DOHH2 (cell line): Measurements from ENCODE around the gene HELLS.

ENCODE experiments used
- CTCF ChIP-seq: fragments of 200-600 bp; sonication (generic); IDR thresholded peaks from one replicate; pipeline ENCODE4 v1.5.1; 2014; ENCODE audit warnings: antibody characterized with exemption, mild to moderate bottlenecking, low read depth, low read length; ENCODE audit not compliant: poor library complexity, severe bottlenecking
- EZH2phosphoT487 ChIP-seq: fragments of 200-600 bp; sonication (generic); IDR thresholded peaks from 2 replicates; pipeline ENCODE4 v1.6.1; 2017; ENCODE audit warnings: borderline replicate concordance, mild to moderate bottlenecking, antibody characterized with exemption, low read length, moderate library complexity, mixed read lengths

- no peak for TF ChIP-seq CTCF
- TF ChIP-seq EZH2phosphoT487, result no peak
Observed at GRCh38 chr10:94632954-94633353, 87.4 kb downstream of the HELLS start.
